Stimulated activated CD8-positive, alpha-beta memory T cell treated with anti-CD3 and anti-CD28 coated beads, Interleukin-4, amount 100 ng/mL, for 48 hours (primary cell): Measurements from ENCODE around the gene RPE65.
"Not testable (repeated sequence)": the region's sequence is repeated elsewhere in the genome, so short reads cannot be mapped to it uniquely, and the experiment has no call there.

Source experiments
- DNase-seq: peaks from one replicate; pipeline ENCODE4 v3.0.0-alpha.2; 2020

Gene RPE65

DNA sequence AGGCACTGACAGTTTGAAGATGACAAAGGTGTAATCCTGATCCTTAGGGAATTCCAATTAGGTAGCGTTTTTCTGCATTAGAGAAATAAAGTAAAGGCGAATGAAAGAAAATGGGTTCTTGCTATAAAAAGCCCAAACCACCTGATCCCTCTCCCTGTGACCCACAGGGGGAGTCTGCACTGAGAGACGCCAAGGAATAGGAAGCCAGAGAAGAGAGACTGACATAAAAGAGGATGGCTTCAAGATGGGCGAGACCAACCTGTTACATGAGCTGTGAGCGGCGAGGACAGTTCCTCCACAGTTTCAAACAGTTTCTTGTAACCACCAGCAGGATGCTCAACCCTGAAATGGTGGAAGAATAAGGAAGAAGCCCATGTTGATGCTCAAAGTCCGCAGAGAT, 1.4 kb downstream of the RPE65 start:
- DNase-seq = no peak

DNA sequence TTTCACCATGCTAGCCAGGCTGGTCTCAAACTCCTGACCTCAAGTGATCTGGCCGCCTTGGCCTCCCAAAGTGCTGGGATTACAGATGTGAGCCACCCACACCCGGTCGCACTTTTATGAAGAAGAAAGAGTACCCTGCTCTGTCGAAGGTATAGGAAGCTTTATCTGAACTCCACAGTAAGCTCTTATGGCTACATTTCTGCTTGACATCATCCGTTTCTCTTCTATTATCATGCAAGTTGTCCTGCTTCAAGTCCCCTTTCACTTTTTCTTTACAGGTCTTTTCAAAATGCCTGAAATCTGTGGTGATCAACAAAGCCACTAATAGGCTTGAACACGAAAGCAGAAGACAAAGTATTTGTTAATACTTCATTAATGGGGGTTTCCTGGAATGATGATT, 4.0 kb downstream of the RPE65 start:
- no peak for DNase-seq

DNA sequence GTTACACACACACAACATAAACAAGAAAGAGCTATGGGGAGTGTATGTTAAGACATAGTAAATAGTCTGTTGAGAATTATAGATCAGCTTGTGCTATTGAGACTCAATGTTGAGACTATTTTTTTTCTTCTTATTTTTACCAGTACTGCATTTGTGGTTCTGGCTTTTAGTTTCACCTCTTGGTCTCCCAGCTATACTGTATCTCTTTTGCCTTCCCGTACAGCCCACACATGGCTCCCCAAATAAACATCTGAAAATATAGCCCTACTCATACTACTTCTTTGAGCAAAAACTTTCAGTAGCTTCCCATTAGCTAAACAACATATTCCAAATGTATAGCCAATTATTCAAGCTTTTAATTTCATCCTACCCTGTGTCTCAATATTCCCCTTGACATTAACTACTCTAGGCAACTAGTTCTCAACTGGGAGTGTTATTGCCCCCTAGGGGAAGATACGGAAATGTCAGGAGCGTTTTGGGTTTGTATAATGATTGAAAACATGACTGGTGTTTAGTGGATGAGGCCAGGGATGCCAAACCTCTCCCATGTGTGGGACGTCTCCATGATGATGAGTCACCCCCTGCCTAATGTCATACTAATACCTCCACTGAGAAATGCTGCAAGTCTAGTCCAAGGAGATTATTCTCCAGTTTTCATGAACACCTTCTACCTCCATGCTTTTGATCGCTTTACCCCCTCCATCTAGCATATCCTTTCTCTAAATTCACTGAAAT, 6.8 kb downstream of the RPE65 start:
- peak; percentile 28 for DNase-seq

GRCh38 chr1:68442006-68442405, 7.7 kb downstream of the RPE65 start:
- DNase-seq = no peak

GRCh38 chr1:68438310-68438709, 11.4 kb downstream of the RPE65 start:
- no peak for DNase-seq

DNA sequence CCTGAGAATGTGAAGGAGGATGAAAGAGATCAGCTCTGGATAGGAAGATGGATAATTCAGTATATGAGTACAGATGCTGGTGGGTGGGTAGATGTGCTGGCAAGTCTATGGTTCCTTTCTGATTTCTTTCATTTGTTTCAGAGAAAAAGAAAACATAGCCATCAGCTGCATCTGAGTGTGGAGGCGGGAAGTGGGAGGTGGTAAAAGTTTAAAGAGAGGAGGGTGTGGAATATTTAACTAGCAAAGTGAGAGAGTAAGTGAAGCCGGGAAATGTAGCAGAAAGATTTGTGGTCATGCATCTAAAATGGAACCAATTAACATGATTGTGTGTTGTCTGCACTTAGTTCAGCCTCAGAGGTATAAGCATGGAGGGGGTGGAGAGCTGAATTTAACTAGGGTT, 16.4 kb downstream of the RPE65 start:
- no peak for DNase-seq

DNA sequence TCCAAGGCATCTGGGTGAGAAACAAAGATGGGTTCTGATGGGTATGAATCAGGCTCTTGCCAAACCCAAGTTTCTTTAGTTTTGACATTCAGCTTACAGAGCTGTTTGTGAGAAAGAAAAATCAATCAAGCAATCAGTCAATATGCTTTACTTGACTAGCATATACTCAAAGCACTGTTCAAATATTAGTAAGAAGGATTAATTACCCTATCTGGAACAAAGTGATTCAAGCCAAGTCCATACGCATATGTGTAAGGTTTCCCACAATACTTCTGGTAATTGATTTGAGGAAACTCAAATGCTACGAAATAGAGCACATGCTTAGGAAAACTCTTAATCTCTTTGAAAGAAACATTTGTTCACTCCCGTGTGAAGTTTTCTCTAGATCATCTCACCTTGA, 18.7 kb downstream of the RPE65 start:
- DNase-seq = no peak

- DNase-seq = no peak
Observed at GRCh38 chr1:68429233-68429808, 20.4 kb downstream of the RPE65 start.

GRCh38 chr1:68426594-68426993, 23.2 kb downstream of the RPE65 start:
- DNase-seq = no peak

- no peak for DNase-seq
Observed at GRCh38 chr1:68421350-68421749, 28.4 kb downstream of the RPE65 start.

DNA sequence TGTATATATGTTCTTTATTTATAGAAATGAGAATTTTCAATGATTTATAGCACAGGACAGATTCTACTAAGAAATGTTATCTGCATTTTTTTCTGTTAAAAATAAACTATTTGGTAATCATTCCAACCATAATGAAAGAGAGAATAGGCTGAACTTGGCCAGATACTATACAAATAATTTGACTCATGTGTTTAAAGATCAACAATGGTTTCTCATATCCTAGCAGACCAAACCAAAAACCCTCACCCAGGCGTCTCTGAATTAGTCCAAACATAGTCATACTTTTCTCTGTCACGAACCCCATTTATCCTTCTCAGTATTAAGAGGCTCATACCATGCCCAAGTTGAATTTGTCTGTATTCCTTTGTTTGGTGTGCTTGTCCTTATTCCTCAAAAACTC, 40.3 kb downstream of the RPE65 start:
- no peak for DNase-seq

GRCh38 chr1:68401506-68401905, 48.2 kb downstream of the RPE65 start:
- no peak for DNase-seq

- DNase-seq = not testable (repeated sequence)
Observed at GRCh38 chr1:68395575-68395974, 54.2 kb downstream of the RPE65 start.

GRCh38 chr1:68392474-68392873, 57.3 kb downstream of the RPE65 start:
- not testable (repeated sequence) for DNase-seq

GRCh38 chr1:68385798-68386524, 63.8 kb downstream of the RPE65 start:
- DNase-seq = not testable (repeated sequence)

- DNase-seq = no peak
Observed at GRCh38 chr1:68384872-68385411, 64.8 kb downstream of the RPE65 start.

- DNase-seq = no peak
Observed at GRCh38 chr1:68384321-68384813, 65.4 kb downstream of the RPE65 start.

- no peak for DNase-seq
Observed at GRCh38 chr1:68383092-68383491, 66.7 kb downstream of the RPE65 start.

DNA sequence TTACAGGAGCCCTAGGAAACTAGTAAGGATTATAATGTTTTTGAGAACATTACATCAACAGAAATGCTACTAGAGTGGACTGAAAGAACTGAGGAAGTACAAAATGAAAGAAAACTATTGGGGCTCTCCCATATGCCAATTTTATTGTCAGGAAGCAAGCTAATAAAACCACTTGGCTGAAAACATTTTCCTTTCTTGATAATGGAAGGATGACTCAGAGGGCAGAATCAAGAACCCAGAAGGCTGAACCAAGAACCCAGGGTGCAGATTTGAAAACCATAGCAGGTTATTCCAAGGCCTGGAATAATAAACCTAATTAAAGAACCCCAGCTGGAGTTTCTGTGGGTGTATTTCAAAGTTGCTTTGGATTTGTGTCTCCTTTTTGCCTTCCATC, 70.7 kb downstream of the RPE65 start:
- no peak for DNase-seq
